Stimulated activated effector memory CD8-positive, alpha-beta T cell treated with anti-CD3 and anti-CD28 coated beads, Interleukin-12 subunit alpha, Interleukin-12 subunit beta, amount 100 ng/mL, for 72 hours (primary cell): ENCODE results near the gene MBOAT1.

Experiments
- ATAC-seq: fragments of 150-1000 bp; cut with Tn5 transposase; 2 replicates; pipeline ENCODE4 v1.10.0; 2021
- DNase-seq, 2 donors: peaks; one replicate each; pipeline ENCODE4 v3.0.0; 2021 to 2022; ENCODE audit warnings: low spot score in 2 of 2
- H3K27ac Mint-ChIP-seq: one replicate; pipeline ENCODE4 v1.8.0; 2022; ENCODE audit warnings: mild to moderate bottlenecking, mixed read lengths
- H3K36me3 Mint-ChIP-seq: one replicate; pipeline ENCODE4 v1.8.0; 2022; ENCODE audit warnings: mild to moderate bottlenecking, mixed read lengths
- H3K4me1 Mint-ChIP-seq: one replicate; pipeline ENCODE4 v1.8.0; 2022; ENCODE audit warnings: mixed read lengths
- H3K4me3 Mint-ChIP-seq: one replicate; pipeline ENCODE4 v1.8.0; 2022; ENCODE audit warnings: mild to moderate bottlenecking, mixed read lengths
- H3K9me3 Mint-ChIP-seq: one replicate; pipeline ENCODE4 v1.8.0; 2022; ENCODE audit warnings: mixed read lengths

MBOAT1 gene

DNA sequence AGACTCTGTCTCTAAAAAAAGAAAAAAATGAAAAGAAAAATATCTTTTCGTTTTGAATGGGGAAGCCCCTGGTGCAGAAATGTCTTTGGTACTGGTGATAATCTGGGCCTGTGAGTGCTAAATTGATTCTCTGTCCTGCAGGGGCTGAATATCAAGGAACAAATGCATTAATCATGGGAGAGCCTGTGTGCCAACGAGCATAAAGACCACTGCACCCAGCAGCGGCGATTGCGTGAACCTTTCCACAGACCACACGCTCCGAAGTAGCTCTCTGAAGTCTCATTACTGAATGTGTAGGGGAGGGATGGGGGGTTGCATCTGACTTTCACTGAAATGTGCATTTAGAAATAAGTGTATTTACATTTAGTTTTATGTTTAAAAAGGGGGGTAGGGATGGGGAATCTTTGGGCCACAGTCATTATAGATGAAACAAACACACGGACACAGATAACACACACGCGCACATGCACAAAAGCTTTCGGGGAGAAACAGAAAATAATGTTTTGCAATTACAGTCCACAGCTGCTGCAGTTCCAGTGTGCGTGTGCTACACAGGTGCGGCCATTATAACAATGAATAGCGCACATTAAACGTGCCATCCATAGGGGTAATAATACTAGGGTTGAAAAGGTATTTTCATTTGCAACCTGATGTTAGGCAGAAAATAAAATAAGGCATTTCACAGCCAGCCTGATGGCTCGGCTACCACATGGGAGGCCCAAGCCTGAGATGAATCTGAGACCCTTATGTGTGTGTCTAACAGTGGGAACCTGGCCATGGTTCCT is 154.0 kb downstream of the MBOAT1 start:
- DNase-seq (no peak), ATAC-seq (no peak)
- Mint-ChIP-seq H3K4me3 (no peak overlapping the region), H3K4me1 (peaks cover 16% of the 10 kb centered on the region), H3K27ac (no peak overlapping the region), H3K9me3 (no peaks in the 10 kb centered on the region), H3K36me3 (no peaks in the 10 kb centered on the region)

DNA sequence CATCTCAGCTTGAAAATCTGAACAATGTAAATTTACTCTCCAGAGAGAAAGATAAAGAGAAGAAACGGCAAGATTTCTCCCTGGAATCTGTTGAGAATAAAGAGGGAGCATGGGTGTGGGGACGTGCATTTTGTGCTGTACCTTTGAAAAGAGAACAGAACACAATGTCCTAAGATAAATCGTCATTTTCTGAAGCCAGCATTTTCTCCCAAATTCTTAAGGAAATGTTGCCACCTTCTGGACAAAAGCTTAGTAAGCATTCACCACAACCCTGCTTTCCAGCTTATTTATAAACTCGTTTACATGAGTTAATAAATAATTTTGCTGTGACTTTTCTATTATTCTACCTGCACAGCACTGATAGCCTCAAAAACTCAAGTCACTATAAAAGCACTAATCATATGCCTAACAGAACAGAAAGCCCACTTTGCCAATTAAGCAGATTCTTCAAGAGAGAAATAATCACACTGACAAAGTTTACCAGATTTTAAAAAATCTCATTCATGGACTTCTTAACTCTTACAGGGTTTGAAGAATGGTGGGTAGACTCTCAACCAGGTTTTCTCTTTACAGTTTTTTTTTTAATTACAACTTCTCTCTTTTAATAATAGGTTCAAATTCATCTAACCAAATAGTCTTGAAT is 155.8 kb downstream of the MBOAT1 start:
- Mint-ChIP-seq H3K4me3 (no peak overlapping the region), H3K36me3 (no peaks in the 10 kb centered on the region), H3K9me3 (no peaks in the 10 kb centered on the region), H3K4me1 (no peaks in the 10 kb centered on the region), H3K27ac (no peak overlapping the region)
- ATAC-seq (no peak), DNase-seq (peak in 1 of 2 donors; percentile 28)

DNA sequence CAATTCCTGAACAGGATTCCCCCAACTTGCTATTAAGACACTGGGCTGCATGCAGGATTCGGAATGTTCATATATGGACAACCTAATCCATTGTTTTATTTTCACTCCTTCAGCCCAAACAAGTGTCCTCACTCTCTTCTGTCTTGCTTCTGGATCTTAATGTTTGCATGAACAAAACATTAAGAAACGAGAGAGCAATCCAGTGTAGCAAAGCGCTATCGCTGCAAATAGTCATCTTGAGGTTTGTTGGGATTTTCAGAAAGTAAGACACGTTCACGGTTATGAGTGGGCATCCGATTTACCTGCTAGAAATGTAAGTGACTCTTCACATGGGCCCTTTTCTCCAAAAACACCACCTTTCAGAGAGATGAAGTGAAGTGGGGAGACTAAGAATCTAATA is 156.4 kb downstream of the MBOAT1 start:
- Mint-ChIP-seq H3K4me3 (no peak overlapping the region), H3K27ac (no peak overlapping the region), H3K36me3 (no peaks in the 10 kb centered on the region), H3K4me1 (no peaks in the 10 kb centered on the region), H3K9me3 (no peaks in the 10 kb centered on the region)
- no peak for ATAC-seq
- DNase-seq = no peak
